Spleen (tissue), 11 donors: ENCODE results near the gene ICAM4. TPM values are rescaled to one million over a fixed set of nuclear protein-coding genes. Genes with fewer than 3 reads are reported as not detected.

Source experiments
- DNase-seq: peaks from one replicate; pipeline ENCODE4 v3.0.0-alpha.2; 2020
- H3K27ac ChIP-seq, 8 donors: fragments of 200-600 bp; sonication (generic) in 7 of 8; 1 replicate in 4 of 8; 2 replicates in 4 of 8; pipeline versions ENCODE4 v1.5.0 to v1.8.0; 2016 to 2021; ENCODE audit warnings: inconsistent platforms in 4 of 8, mild to moderate bottlenecking in 4 of 8, moderate library complexity in 1 of 8
- H3K27me3 ChIP-seq, 7 donors: fragments of 200-600 bp; sonication (generic) in 6 of 7; replicated peaks in 1 of 7; 1 replicate in 4 of 7; 2 replicates in 3 of 7; pipeline versions ENCODE4 v1.5.0 to v1.8.0; 2016 to 2021; ENCODE audit warnings: inconsistent platforms in 3 of 7, mild to moderate bottlenecking in 1 of 7
- H3K36me3 ChIP-seq, 6 donors: fragments of 200-600 bp; sonication (generic) in 5 of 6; 1 replicate in 4 of 6; 2 replicates in 2 of 6; pipeline versions ENCODE4 v1.5.0 to v1.8.0; 2016 to 2021; ENCODE audit warnings: inconsistent platforms in 2 of 6
- H3K4me1 ChIP-seq, 6 donors: fragments of 200-600 bp; sonication (generic) in 5 of 6; 1 replicate in 3 of 6; 2 replicates in 3 of 6; pipeline versions ENCODE4 v1.5.0 to v1.8.0; 2016 to 2021; ENCODE audit warnings: inconsistent platforms in 3 of 6
- H3K4me3 ChIP-seq, 8 donors: fragments of 200-600 bp; sonication (generic) in 7 of 8; 1 replicate in 4 of 8; 2 replicates in 4 of 8; pipeline versions ENCODE4 v1.5.0 to v1.8.0; 2016 to 2021; ENCODE audit warnings: inconsistent platforms in 4 of 8, mild to moderate bottlenecking in 4 of 8, moderate library complexity in 2 of 8
- H3K9me3 ChIP-seq, 8 donors: fragments of 200-600 bp; sonication (generic) in 7 of 8; 1 replicate in 4 of 8; 2 replicates in 4 of 8; pipeline versions ENCODE4 v1.5.0 to v1.8.0; 2016 to 2021; ENCODE audit warnings: inconsistent platforms in 4 of 8
- CTCF ChIP-seq, 11 experiments: fragments of 200-600 bp in 7 of 11; fragments of 450-650 bp in 4 of 11; sonication (generic) in 4 of 11; IDR thresholded peaks in 8 of 11; conservative IDR thresholded peaks in 3 of 11; 1 replicate in 7 of 11; 2 replicates in 4 of 11; pipeline versions ENCODE4 v1.4.0 to v1.8.0; 2016 to 2021; ENCODE audit warnings: antibody characterized with exemption in 11 of 11, inconsistent platforms in 4 of 11, mild to moderate bottlenecking in 1 of 11
- POLR2A ChIP-seq, 3 donors: fragments of 450-650 bp; IDR thresholded peaks; one replicate each; pipeline ENCODE4 v1.5.1; 2017; ENCODE audit warnings: antibody characterized with exemption in 3 of 3, mild to moderate bottlenecking in 1 of 3
- POLR2AphosphoS5 ChIP-seq, 3 donors: sonication (generic); formaldehyde crosslinking; IDR thresholded peaks; one replicate each; pipeline ENCODE4 v1.5.1; 2017; ENCODE audit warnings: antibody characterized with exemption in 3 of 3
- WGBS, 5 donors: extraction: QIAGEN DNeasy Blood & Tissue Kit in 3 of 5; methylation state at CpG; one replicate each; pipeline versions ENCODE4 v1.1.5 to v1.1.7; 2013 to 2018; 5-methylcytosine and 5-hydroxymethylcytosine counted together
- intact Hi-C: fragments of 100-400 bp; cut with DNase I; formaldehyde crosslinking; loops from one replicate; pipeline ENCODE4 v1.15.0; 2023; ENCODE audit warnings: low total_unique reads
- polyA plus RNA-seq, 3 donors: library from polyadenylated mRNA; stranded (reverse); fragments of 200-250 nt; gene quantifications; one replicate each; pipeline ENCODE4 v1.2.1, GENCODE V29; 2013
- total RNA-seq, 7 donors: library from RNA; depleted of rRNA in 3 of 7; stranded (reverse); fragments of >200 nt in 3 of 7; fragmentation: NEBNext Ultra II Directional in 4 of 7; extraction: Animal tissue kit (Norgen Biotek cat#: 25700) in 4 of 7; gene quantifications; one replicate each; pipeline versions ENCODE4 v1.1.0 to v1.2.1, GENCODE V29; 2016 to 2021
- donor health status: healthy with polysubstance abuse.
- donor health status: DM: no; HTN: no; CAD: no; lungs with moderate emphysema.
- donor health status: DM: no; HTN: no; CAD: no.
- donor health status: Bipolar disorder and iron deficiency.
- donor health status: healthy.
- donor health status: DM: no; HTN: no; CAD: no.
- donor health status: DM: yes; HTN: yes; CAD: no.

Gene ICAM4
- total and polyA plus RNA-seq, 10 donors, result 0.48 to 3.7 (median 1.3) TPM

DNA sequence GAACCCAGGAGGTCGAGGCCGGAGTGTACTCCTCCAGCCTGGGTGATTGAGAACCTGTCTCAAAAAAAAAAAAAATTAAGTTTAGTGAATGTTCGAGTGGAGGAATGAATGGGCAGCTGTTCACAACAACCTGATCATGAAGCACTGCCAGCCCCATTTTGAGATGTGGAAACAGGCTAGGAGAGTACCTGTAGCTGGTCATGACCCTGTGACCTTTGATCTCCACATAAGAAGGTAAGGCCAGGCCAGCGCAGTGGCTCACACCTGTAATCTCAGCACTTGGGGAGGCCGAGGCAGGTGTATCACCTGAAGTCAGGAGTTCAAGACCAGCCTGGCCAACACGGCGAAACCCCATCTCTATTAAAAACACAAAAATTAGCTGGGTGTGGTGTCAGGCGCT lies 39.0 kb downstream of the ICAM4 start:
- TF ChIP-seq POLR2A (IDR thresholded peaks at IDR 0.05) (no peak), POLR2AphosphoS5 (IDR thresholded peaks at IDR 0.05) (no peak), CTCF (IDR thresholded peaks at IDR 0.05 in 8 of 11, conservative IDR thresholded peaks at IDR 0.05 in 3 of 11) (no peak)

GRCh38 chr19:10327793-10328192 lies 41.0 kb downstream of the ICAM4 start:
- 93 to 96% (median 93%) methylated on average over 6 to 7 of the region's 7 CpGs for whole genome bisulfite sequencing, 5 donors
- intact Hi-C loops, result no loop called here
- TF ChIP-seq CTCF (IDR thresholded peaks at IDR 0.05 in 8 of 11, conservative IDR thresholded peaks at IDR 0.05 in 3 of 11) (no peak), POLR2AphosphoS5 (IDR thresholded peaks at IDR 0.05) (no peak), POLR2A (IDR thresholded peaks at IDR 0.05) (no peak)
- DNase-seq, result no peak
- Histone ChIP-seq H3K4me3 (no peak overlapping the region), H3K9me3 (no peaks in the 10 kb centered on the region), H3K27me3 (no peaks in the 10 kb centered on the region), H3K4me1 (peaks cover 11 to 33% (median 14%) of the 10 kb centered on the region in 6 donors), H3K36me3 (peaks cover 6 to 92% (median 80%) of the 10 kb centered on the region in 6 donors), H3K27ac (no peak overlapping the region)

More for the DNA sequence above, 39.0 kb downstream of the ICAM4 start:
- Histone ChIP-seq H3K9me3 (no peaks in the 10 kb centered on the region), H3K27me3 (no peaks in the 10 kb centered on the region), H3K36me3 (peaks cover 6 to 100% (median 99%) of the 10 kb centered on the region in 6 donors), H3K4me1 (peaks cover 0 to 16% (median 0%) of the 10 kb centered on the region in 6 donors), H3K4me3 (no peak overlapping the region), H3K27ac (no peak overlapping the region)
- intact Hi-C loops, result no loop called here
- WGBS, 5 donors, result 86 to 98% (median 92%) methylated on average over 8 of the region's 8 CpGs
- DNase-seq, result no peak

DNA sequence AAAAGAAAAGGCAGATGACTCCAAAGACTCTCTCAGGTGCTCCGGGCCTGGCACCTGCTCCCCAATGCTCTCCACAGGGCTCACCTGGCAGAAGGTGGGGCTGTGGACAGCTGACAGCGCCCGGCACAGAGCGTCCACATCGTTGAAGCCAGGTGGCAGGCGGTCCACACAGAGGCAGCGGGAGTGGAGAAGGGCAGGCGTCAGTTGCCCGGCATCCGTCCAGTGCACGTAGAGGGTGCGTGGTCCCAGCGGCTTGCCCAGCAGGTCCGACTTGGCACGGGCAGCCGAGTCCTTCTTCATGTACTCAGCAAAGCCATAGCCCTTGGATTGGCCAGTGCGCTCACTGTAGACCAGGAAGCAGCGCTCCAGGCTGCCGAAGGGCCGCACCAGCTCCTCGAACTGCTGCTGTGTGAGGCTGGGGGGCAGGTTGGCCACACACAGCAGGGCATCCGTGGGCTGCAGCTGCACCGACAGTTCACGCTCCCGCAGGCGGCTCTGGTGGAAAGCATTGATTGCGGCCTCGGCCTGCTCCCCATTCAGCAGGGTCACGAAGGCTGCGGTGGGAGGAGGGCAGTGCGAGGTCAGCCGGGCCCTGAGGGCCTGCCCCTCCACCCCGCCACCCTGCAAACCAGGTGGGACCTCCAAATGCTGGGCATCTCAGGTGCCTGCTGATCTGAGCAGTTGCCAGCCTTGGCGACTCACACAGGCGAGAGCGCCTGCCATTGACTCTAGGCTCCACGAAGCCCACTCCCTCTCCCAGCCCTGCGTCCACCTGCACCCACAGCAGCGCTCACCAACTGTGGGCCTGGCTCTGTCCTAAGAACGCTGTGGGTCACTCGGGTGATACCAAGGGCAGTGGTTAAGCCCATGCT lies 42.0 kb downstream of the ICAM4 start:
- H3K4me3 ChIP-seq, result no peak overlapping the region
- peaks cover 6 to 82% (median 70%) of the 10 kb centered on the region in 6 donors for H3K36me3 ChIP-seq
- H3K27ac ChIP-seq, result no peak overlapping the region
- H3K4me1 ChIP-seq, result peaks cover 11 to 40% (median 18%) of the 10 kb centered on the region in 6 donors
- intact Hi-C loops, result no loop called here
- 95 to 98% (median 97%) methylated on average over 34 to 41 of the region's 41 CpGs for WGBS, 5 donors
- DNase-seq, result no peak
- no peaks in the 10 kb centered on the region for H3K9me3 ChIP-seq
- TF ChIP-seq POLR2A (IDR thresholded peaks at IDR 0.05) (no peak), POLR2AphosphoS5 (IDR thresholded peaks at IDR 0.05) (peak in 1 of 3 donors; percentile 32)
- H3K27me3 ChIP-seq, result no peaks in the 10 kb centered on the region

- H3K4me3 ChIP-seq, result no peak overlapping the region
- H3K27ac ChIP-seq, result no peak overlapping the region
- H3K36me3 ChIP-seq, result peaks cover 6 to 81% (median 64%) of the 10 kb centered on the region in 6 donors
- TF ChIP-seq POLR2AphosphoS5 (IDR thresholded peaks at IDR 0.05) (no peak), POLR2A (IDR thresholded peaks at IDR 0.05) (no peak), CTCF (IDR thresholded peaks at IDR 0.05 in 8 of 11, conservative IDR thresholded peaks at IDR 0.05 in 3 of 11) (no peak)
- WGBS, 5 donors, result 94 to 99% (median 95%) methylated on average over 13 of the region's 13 CpGs
- peaks cover 11 to 47% (median 26%) of the 10 kb centered on the region in 6 donors for H3K4me1 ChIP-seq
- no peaks in the 10 kb centered on the region for H3K27me3 ChIP-seq
- intact Hi-C loops, result no loop called here
- no peak for DNase-seq
- H3K9me3 ChIP-seq, result no peaks in the 10 kb centered on the region
Observed at GRCh38 chr19:10329555-10329954, 42.8 kb downstream of the ICAM4 start.
